IPS DF 6.9 (cell line): ENCODE results near the gene CCNY.

Experiments
- DNase-seq: peaks from one replicate; pipeline ENCODE4 v3.0.0-alpha.2; 2013; ENCODE audit warnings: low read depth, low spot score
- H3K27ac ChIP-seq: one replicate; pipeline ENCODE4 v1.5.1; 2013; ENCODE audit warnings: low read length, control low read depth
- H3K27me3 ChIP-seq: 2 replicates; pipeline ENCODE4 v1.6.1; 2013; ENCODE audit warnings: mild to moderate bottlenecking, low read length; ENCODE audit not compliant: control insufficient read depth, insufficient read depth
- H3K36me3 ChIP-seq: 2 replicates; pipeline ENCODE4 v1.6.1; 2013; ENCODE audit warnings: low read length; ENCODE audit not compliant: control insufficient read depth, insufficient read depth
- H3K4me1 ChIP-seq: 2 replicates; pipeline ENCODE4 v1.6.1; 2013; ENCODE audit warnings: low read length; ENCODE audit not compliant: control insufficient read depth, insufficient read depth
- H3K4me3 ChIP-seq: 2 replicates; pipeline ENCODE4 v1.5.1; 2013; ENCODE audit warnings: mild to moderate bottlenecking, low read length
- H3K9me3 ChIP-seq: 2 replicates; pipeline ENCODE4 v1.6.1; 2013; ENCODE audit warnings: low read length, inconsistent platforms; ENCODE audit not compliant: control insufficient read depth, insufficient read depth
- WGBS: extraction: QIAGEN DNeasy Blood & Tissue Kit; methylation state at CpG from one replicate; pipeline ENCODE4 v1.1.7; 2013; ENCODE audit warnings: mixed read lengths, missing lambda C conversion rate; ENCODE audit not compliant: insufficient read length, insufficient coverage; 5-methylcytosine and 5-hydroxymethylcytosine counted together

The CCNY gene

DNA sequence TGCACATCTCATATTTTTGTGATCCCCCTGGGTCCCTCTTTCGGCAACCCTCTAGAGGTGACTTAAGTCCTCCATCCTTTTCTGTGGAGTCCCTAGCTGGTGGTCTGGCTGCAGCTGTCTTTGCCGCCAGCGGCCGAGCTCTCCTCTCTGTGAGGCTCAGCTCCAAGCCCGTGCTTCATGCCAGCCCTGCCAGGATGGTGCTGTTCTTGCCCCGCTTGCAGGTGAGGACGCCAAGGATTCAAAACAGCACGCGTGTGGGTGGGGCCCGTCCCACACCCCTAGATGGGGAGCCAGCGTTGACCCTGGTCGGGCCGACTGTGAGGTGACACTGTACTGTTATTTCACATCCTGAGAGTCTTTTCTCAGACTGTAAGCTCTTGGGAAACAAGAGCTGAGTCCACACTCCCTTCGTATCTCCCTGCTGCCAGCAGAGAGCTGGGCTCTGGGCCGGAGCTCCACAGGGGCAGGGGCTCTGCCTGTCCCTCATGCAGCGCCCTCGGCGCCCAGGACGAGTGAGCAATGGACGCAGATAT is 232.2 kb downstream of the CCNY start:
- Histone ChIP-seq H3K36me3 (no peaks in the 10 kb centered on the region; the same call in 1 of the 2 replicates), H3K27ac (no peak overlapping the region), H3K27me3 (no peaks in the 10 kb centered on the region), H3K4me1 (no peaks in the 10 kb centered on the region), H3K4me3 (no peak overlapping the region), H3K9me3 (no peaks in the 10 kb centered on the region)
- no peak for DNase-seq
- no CpG with 5 or more reads among the region's 20 CpGs for WGBS

DNA sequence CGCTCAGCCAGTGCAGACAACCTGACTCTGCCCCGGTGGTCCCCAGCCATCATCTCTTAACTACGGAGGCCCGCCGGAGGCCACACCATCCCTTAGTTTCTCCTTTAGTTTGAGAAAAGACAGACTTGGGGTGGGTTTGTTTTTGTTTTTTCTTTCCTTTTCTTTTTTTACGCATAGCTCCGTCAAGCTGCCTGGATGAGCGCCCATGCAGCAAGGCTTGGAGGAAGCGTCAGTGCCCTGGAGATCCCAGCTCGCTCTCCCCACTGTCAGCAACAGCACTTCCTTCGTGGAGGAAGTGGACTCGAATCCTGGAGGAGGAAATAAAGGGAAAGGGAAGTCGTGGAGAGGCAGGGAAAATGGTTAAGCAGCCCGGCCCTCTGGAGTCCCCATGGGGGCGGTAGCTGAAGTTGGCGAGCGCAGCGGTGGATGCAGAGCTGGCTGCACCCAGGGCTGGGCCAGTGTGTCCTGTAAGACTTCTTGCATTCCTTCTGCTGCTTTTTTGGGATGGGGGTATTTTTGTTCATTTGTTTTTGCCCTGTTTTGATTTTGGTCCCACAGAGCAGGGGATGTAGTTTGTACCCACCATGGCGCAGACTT is 232.9 kb downstream of the CCNY start:
- H3K9me3 ChIP-seq: no peaks in the 10 kb centered on the region
- no peak overlapping the region for H3K27ac ChIP-seq
- no peaks in the 10 kb centered on the region for H3K4me1 ChIP-seq
- no peak for DNase-seq
- H3K27me3 ChIP-seq: no peaks in the 10 kb centered on the region
- no peak overlapping the region for H3K4me3 ChIP-seq
- H3K36me3 ChIP-seq: no peaks in the 10 kb centered on the region; the same call in 1 of the 2 replicates
- no CpG with 5 or more reads among the region's 19 CpGs for WGBS

DNA sequence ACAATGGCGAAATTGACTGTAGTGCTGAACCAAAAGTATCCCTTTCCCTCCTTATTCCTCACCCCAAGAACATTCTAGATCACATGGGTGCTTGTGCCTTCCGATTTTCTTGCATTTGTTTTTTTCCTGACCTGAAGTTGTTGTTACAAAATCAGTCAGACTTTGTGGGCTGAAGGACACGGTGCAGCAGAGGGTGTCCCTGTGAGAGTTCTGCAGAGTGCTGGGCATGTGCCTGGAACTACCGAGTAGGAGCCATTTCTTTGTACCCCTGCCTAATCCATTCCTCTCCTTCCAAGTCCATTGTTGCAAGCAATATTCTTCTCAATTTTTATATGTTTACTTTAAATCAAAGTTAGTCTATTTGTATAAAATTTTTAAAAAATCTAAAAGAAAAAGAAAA is 233.5 kb downstream of the CCNY start:
- Histone ChIP-seq H3K27me3 (no peaks in the 10 kb centered on the region), H3K27ac (no peak overlapping the region), H3K9me3 (no peaks in the 10 kb centered on the region), H3K36me3 (no peaks in the 10 kb centered on the region; the same call in 1 of the 2 replicates), H3K4me3 (no peak overlapping the region), H3K4me1 (peaks cover 2% of the 10 kb centered on the region; the same call in 1 of the 2 replicates)
- no CpG with 5 or more reads among the region's 4 CpGs for WGBS
- DNase-seq: no peak

DNA sequence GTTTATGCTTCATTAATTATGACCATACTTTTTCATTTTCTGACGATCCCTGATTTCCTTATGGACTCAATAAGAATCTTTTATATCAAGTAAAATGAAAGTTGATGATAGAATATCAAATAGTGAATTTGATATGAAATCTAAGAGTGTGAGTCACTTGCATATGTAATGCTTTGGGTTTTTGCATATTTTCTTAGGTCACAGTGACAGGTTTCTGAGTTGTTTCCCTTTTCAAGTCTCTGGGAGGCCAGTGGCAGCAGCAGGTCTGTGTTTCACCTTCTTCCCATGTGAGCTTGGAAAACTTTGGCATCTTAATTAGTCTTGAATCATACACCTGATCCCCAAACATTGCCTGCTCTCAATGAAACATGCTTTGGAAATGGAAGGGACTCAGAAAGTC is 234.1 kb downstream of the CCNY start:
- no peaks in the 10 kb centered on the region; the same call in 1 of the 2 replicates for H3K36me3 ChIP-seq
- whole genome bisulfite sequencing: no CpG with 5 or more reads among the region's 1 CpG
- no peaks in the 10 kb centered on the region for H3K27me3 ChIP-seq
- H3K9me3 ChIP-seq: no peaks in the 10 kb centered on the region
- H3K4me1 ChIP-seq: peaks cover 2% of the 10 kb centered on the region; the same call in 1 of the 2 replicates
- H3K27ac ChIP-seq: no peak overlapping the region
- DNase-seq: no peak
- H3K4me3 ChIP-seq: no peak overlapping the region

DNA sequence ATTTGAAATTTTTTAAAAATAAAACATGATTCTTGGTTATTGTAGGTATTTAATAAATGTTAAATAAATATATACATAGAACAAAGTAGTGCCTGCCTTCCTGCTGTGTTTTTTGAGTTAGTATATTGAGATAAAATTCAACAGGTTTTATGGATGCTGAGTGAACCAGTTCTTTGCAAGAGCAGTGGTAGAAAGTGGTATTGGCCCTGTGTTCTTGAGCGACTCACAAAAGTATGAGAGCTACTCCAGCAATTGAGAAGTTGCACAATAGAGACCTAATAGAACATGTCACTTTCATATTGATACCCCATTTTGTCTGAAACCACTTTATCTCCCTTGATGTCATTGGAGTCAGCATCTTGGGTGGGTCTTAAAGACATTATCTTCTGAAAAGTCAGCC is 236.3 kb downstream of the CCNY start:
- H3K4me1 ChIP-seq: peaks cover 2% of the 10 kb centered on the region; the same call in 1 of the 2 replicates
- H3K4me3 ChIP-seq: no peak overlapping the region
- H3K9me3 ChIP-seq: no peaks in the 10 kb centered on the region
- no peaks in the 10 kb centered on the region for H3K27me3 ChIP-seq
- no peaks in the 10 kb centered on the region for H3K36me3 ChIP-seq
- DNase-seq: no peak
- H3K27ac ChIP-seq: no peak overlapping the region
- WGBS: no CpG with 5 or more reads among the region's 1 CpG

DNA sequence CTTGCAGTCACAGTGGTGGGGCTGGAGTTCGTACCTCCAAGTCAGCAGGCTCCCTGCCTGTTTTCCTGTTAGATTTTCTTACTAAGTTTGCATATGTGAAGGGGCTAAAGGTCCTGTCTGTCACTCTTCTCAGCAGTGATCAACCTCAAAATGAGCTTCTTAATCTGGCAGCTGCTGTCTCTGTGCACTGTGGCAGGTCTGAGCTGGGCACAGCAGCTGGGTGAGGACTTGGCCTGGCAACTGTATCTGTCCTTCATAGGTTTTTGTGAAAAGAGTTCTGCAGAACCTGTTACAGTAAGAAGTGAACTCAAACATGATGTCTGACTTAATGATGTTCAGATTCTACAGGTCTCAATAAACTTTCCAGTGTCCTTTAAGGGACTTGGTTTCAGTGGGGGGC is 237.5 kb downstream of the CCNY start:
- Histone ChIP-seq H3K27me3 (no peaks in the 10 kb centered on the region), H3K4me1 (peaks cover 2% of the 10 kb centered on the region; the same call in 1 of the 2 replicates), H3K36me3 (no peaks in the 10 kb centered on the region), H3K9me3 (no peaks in the 10 kb centered on the region), H3K4me3 (no peak overlapping the region), H3K27ac (no peak overlapping the region)
- no peak for DNase-seq
- no CpG with 5 or more reads among the region's 1 CpG for WGBS

DNA sequence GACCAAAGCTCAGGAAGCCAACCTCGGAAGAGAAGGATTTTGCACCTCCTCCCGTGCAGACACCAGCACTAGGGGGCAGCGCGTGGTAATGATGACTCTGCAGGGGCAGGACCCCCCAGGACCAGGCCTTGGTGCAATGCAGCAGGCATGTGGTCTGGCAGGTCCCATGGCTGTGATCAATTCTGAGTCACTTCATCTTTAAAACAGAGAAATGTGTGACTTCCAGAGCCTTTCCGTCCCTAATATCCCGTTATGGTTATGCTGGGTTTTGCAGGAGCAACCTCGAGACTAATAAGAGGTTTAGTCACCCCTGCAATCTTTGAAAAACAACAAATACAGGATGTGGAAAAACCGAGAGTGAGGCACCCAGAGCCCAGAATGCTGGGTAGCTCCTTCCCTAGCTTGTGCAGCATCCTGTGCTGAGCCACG is 238.6 kb downstream of the CCNY start:
- H3K9me3 ChIP-seq: no peaks in the 10 kb centered on the region
- no peaks in the 10 kb centered on the region for H3K36me3 ChIP-seq
- peaks cover 2% of the 10 kb centered on the region; the same call in 1 of the 2 replicates for H3K4me1 ChIP-seq
- DNase-seq: no peak
- H3K4me3 ChIP-seq: no peak overlapping the region
- no peak overlapping the region for H3K27ac ChIP-seq
- H3K27me3 ChIP-seq: no peaks in the 10 kb centered on the region
- WGBS: no CpG with 5 or more reads among the region's 9 CpGs

DNA sequence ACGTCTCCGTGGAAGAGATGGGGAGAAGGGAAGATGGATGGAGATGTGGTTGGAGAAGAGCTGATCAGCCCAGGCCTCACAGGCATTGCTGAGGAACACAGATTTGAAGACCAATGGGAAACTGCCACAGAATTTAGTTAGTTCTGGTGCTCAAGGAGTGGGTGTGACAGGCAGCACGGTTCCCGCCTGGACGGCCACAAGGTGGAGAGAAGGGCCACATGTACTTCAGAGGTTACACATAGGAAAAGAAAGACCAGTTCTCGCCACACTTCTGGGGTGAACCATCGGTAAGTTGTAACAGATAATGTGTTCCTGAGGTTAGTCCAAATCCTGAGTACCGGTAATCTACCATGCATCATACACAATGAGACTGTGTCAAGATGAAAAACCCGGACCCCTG is 239.3 kb downstream of the CCNY start:
- H3K4me3 ChIP-seq: no peak overlapping the region
- H3K36me3 ChIP-seq: no peaks in the 10 kb centered on the region
- H3K27me3 ChIP-seq: no peaks in the 10 kb centered on the region
- H3K9me3 ChIP-seq: no peaks in the 10 kb centered on the region
- H3K4me1 ChIP-seq: peaks cover 2% of the 10 kb centered on the region; the same call in 1 of the 2 replicates
- no peak for DNase-seq
- no peak overlapping the region for H3K27ac ChIP-seq
- WGBS: no CpG with 5 or more reads among the region's 9 CpGs

DNA sequence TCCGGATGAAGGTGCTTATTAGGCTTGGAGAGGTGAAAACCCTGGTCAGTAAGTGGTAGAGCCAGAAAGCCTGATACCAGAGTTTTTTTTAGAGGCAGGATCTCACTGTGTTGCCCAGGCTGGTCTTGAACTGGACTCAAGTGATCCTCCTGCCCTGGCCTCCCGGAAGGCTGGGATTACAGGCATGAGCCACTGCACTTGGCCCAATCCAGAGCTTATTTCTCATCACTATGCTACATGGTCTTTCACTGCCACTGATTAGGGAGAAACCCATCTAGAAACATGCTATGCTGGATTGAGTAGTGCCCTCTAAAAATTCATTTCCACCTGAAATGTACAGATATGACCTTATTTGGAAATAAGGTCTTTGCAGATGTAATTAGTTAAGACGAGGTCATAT is 240.4 kb downstream of the CCNY start:
- no peaks in the 10 kb centered on the region for H3K27me3 ChIP-seq
- WGBS: no CpG with 5 or more reads among the region's 3 CpGs
- no peak overlapping the region for H3K27ac ChIP-seq
- no peak overlapping the region for H3K4me3 ChIP-seq
- no peaks in the 10 kb centered on the region for H3K36me3 ChIP-seq
- no peak for DNase-seq
- peaks cover 2% of the 10 kb centered on the region; the same call in 1 of the 2 replicates for H3K4me1 ChIP-seq
- H3K9me3 ChIP-seq: no peaks in the 10 kb centered on the region

DNA sequence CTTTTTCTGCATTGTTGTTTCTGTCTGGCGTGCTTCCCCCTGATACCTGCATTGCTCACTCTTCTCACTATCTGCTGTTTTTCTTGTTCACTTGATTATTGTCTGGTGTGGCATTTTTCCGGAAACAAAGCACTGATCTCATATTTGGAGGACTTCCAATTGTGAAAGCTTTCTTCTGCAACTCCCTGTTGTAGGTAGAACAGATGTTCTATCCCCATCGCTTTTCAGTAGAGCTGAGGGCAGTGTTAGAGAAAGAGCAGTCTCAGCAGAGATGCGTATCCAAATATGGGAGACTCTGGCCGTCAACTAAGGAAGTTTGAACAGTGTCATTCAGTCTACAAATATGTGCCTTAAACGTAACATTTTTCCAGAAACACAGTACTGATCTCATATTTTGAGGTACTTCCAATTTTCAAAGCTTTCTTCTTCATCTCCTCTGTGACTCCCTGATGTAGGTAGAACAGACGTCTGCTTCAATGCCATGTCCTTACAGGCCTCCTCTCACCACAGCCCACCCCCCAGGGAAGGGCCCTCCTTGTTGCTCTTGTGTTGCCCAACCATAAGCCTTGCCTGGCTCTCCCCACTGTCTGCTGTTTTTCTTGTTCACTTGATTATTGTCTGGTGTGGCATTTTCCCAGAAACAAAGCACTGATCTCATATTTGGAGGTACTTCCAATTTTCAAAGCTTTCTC is 241.8 kb downstream of the CCNY start:
- Histone ChIP-seq H3K4me3 (no peak overlapping the region), H3K27me3 (no peaks in the 10 kb centered on the region), H3K9me3 (no peaks in the 10 kb centered on the region), H3K36me3 (no peaks in the 10 kb centered on the region), H3K27ac (no peak overlapping the region), H3K4me1 (peaks cover 2% of the 10 kb centered on the region; the same call in 1 of the 2 replicates)
- WGBS: no CpG with 5 or more reads among the region's 7 CpGs
- no peak for DNase-seq
